Astrocyte (in vitro differentiated cells and primary cell): ENCODE results near the gene SLC6A12.

Experiments used
- EZH2 ChIP-seq: IDR thresholded peaks from 2 replicates; pipeline ENCODE4 v1.6.1; 2012; ENCODE audit warnings: mild to moderate bottlenecking, low read length, inconsistent platforms; ENCODE audit not compliant: insufficient read depth
- TF ChIP-seq, protein P1 (sequence below): IDR thresholded peaks from 2 replicates; pipeline ENCODE4 v1.5.1; 2011; ENCODE audit warnings: low read depth, mild to moderate bottlenecking, inconsistent platforms, low read length, moderate library complexity; ENCODE audit not compliant: insufficient read depth

DNA sequence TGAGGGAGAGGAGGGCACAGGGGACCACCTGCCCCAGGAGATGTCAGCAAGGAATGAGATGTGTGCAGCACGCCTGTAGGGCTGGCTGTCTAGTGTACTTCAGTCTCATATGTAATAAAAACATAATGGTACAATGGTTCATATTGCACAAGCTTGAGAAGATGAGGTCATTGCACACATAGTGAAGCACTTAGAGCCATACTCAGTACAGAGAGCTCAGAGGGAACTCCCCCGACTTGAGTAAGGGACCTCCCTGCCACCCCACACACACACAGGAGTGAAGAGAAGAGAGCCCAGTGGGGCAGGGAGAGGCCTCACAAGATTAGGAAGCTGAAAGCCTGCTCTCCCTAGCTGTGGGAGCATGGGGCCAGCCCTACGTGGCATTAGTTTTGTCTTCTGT, 61.5 kb downstream of the SLC6A12 start:
- TF ChIP-seq, protein P1, sequence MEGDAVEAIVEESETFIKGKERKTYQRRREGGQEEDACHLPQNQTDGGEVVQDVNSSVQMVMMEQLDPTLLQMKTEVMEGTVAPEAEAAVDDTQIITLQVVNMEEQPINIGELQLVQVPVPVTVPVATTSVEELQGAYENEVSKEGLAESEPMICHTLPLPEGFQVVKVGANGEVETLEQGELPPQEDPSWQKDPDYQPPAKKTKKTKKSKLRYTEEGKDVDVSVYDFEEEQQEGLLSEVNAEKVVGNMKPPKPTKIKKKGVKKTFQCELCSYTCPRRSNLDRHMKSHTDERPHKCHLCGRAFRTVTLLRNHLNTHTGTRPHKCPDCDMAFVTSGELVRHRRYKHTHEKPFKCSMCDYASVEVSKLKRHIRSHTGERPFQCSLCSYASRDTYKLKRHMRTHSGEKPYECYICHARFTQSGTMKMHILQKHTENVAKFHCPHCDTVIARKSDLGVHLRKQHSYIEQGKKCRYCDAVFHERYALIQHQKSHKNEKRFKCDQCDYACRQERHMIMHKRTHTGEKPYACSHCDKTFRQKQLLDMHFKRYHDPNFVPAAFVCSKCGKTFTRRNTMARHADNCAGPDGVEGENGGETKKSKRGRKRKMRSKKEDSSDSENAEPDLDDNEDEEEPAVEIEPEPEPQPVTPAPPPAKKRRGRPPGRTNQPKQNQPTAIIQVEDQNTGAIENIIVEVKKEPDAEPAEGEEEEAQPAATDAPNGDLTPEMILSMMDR = no peak
- no peak for TF ChIP-seq EZH2
